Measurements from ENCODE around the gene PSAPL1.

The PSAPL1 gene

GRCh38 chr4:7419961-7420660, 14.6 kb downstream of the PSAPL1 start:
- no peak for DNase-seq (ENCODE audit: low read depth, low spot score)

DNA sequence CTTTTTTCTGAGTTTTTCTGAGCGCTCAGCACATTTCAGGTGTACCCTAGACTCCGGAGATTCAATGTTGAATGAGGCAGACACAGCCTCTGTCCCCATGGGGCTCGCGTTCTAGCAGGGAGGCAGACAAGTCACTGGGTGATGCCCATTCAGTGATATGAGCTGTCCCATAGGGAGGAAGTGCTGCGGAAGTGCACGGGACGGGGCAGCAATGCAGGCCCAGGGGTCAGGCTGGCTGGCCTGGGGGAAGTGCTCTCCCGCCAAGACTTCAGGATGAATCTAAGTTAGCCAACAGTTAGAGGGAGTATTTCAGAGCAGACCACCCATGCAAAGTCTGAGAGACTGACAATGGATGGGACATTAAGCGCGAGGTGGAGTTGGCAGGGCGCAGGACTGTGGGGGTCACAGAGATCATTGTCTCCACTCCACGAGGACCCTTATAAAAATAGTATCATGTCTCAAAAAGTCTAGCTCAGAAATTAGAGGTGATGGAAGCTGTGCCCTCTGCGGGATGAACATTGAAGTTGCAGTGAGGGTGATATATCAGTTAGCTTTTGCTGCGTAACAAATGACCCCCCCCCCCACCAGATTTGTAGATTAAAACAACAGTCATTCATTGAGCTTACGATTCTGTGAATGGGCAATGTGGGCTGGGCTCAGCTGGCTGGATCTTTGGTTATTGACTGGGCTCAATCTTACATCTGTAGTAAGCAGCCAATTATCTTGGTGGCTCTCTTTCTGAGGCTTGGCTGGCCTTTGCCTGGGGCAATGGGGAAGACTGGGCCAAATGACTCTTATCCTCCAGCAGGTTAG, 16.4 kb downstream of the PSAPL1 start:
- DNase-seq (ENCODE audit: low read depth, low spot score), result no peak

- DNase-seq (ENCODE audit: low read depth, low spot score), result no peak
Observed at GRCh38 chr4:7417639-7418038, 17.1 kb downstream of the PSAPL1 start.

- no peak for DNase-seq (ENCODE audit: low read depth, low spot score)
Observed at GRCh38 chr4:7416745-7417432, 17.8 kb downstream of the PSAPL1 start.

DNA sequence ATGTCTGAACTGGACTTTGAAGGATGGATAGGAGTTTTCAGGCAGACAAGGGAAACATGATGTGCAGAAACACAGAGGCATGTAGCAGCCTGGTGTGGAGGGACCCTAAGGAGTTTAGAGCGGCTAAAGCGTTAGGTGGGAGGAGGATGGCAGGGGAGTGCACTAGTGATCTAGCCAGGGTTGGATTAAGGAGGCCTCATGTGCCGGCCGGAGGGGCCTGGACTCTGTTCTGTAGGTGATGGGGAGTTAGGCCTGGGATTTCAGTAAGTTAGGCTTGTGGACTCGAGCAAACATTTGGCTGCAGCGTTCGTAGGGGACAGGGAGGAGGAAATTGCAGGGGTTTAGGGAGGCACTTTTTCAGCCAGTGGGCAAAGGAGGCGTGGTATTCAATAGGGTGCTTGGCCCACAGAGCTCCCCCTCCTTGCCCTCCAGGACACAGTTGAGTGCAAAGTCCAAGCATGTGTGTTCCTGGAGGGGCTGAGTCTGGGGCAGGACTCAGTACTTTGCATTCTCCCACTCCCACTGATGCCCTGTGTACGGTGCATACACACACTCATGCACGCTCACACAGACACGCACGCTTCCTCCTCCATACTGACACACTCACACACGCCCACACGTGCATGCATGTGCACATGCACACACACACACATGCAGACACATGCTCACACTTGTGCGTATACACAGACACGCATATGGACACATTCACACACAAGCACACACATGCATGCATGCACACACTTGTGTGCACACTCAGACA, 18.6 kb downstream of the PSAPL1 start:
- no peak for DNase-seq (ENCODE audit: low read depth, low spot score)

DNA sequence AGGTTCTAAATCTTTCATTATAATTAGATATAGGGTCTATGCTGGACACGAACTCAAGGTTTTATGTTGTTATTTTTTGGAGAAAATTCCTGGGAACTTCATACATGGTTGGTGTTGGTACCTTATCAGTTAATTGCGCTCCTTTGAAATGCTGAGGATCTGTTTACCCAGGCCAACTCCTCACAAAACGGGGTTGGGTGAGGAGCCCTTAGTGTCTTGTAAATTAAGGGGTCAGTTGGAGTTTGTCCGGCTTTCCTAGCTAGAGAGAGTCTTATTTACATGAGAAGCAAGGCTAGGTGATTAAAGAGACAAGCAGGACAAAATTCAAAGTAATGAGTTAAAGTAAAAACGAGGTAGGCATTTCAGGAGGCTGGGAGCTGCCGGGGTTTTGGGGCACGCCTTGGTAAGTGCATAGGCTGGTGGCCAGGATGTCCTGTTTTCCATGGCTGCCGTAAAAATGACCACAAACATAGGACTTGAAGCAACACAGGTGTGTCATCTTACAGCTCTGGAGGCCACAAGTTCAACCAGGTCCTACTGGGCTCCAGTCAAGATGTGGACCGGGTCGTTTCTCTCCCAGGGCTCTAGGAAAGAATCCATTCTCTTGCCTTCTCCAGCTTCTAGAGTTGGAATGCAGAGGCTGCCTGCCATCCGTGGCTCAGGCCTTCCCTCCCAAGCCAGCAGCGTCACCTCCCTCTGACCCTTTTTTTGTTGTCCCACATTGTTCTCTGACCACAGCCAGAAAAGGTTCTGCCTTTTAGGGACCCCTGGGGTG, 19.8 kb downstream of the PSAPL1 start:
- no peak for DNase-seq (ENCODE audit: low read depth, low spot score)

GRCh38 chr4:7414046-7414445, 20.7 kb downstream of the PSAPL1 start:
- no peak for DNase-seq (ENCODE audit: low read depth, low spot score)

DNA sequence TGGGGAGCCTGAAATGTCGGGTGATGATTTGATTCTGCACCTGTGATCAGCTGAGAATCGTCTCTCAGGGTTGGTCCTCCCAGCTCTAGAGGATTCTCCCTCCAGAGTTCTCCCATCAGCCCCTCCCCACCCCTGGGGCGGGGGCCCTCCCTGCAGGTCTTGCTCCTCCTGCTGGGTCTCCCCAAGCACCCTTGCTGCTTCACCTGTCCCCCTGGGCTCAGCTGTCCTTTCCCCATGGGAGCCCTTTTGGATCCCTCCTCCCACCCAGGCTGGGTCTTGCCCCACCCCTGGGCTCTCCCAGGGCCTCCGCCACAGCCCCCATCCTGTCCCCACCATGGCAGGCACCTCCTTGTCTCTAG, 22.2 kb downstream of the PSAPL1 start:
- no peak for DNase-seq (ENCODE audit: low read depth, low spot score)

- no peak for DNase-seq (ENCODE audit: low read depth, low spot score)
Observed at GRCh38 chr4:7411896-7412553, 22.7 kb downstream of the PSAPL1 start.

GRCh38 chr4:7411491-7411890, 23.2 kb downstream of the PSAPL1 start:
- no peak for DNase-seq (ENCODE audit: low read depth, low spot score)

- no peak for DNase-seq (ENCODE audit: low read depth, low spot score)
Observed at GRCh38 chr4:7410446-7410845, 24.3 kb downstream of the PSAPL1 start.

DNA sequence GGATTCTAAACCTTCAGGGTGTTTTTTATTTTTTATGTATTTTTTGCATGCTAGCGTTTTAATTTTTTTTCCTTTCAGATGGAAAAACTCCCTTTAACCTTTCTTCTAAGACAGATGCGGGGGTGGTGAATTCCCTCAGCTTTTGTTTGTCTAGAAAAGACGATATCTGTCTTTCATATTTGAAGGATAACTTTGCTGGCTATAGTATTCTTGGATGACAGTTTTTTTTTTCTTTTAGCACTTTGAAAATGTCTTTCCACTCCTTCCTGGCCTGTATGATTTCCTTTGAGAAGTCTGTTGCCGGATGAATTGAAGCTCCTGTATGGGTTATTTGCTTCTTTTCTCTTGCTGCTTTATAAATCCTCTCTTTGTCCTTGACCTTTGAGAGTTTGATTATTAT, 26.6 kb downstream of the PSAPL1 start:
- DNase-seq (ENCODE audit: low read depth, low spot score), result no peak

DNA sequence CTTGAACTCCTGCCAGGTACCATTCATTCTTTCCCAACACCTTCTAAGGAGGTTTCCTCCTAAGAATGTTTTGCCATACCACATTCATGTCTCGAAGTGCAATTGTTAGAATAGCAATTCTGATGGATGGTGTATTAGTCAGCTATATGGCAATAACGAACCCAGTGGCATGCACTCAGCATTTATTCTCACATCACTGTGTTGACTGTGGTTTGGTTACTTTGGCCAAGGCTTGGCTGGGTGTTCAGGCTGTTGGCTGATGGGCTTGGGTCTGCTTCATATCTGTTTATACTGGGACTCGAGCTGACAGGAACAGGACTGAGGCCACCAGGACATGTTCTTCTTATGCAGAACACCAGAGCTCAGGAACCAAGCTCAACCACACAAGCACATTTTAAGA, 31.7 kb downstream of the PSAPL1 start:
- DNase-seq (ENCODE audit: low read depth, low spot score), result no peak

DNA sequence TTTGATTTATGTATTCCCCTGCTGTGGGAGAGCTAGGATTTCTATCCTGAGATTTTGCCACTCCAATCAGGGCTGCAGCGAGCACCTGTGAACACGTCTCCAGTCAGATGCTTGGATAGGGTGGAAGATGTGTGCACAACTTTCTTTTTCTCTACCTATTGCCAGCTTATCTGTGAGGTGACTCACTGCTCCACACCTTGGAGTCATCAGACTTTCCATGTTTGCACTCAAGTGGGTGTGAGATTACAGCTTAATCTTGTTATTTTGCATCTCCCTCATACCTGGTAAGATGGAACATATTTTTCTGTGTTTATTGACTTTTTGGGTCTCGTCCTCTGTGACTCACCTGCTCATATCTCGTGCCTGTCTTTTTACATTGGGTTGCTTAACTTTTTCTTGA, 32.2 kb downstream of the PSAPL1 start:
- no peak for DNase-seq (ENCODE audit: low read depth, low spot score)

- no peak for DNase-seq (ENCODE audit: low read depth, low spot score)
Observed at GRCh38 chr4:7400671-7401298, 33.9 kb downstream of the PSAPL1 start.

- DNase-seq (ENCODE audit: low read depth, low spot score), result no peak
Observed at GRCh38 chr4:7399440-7400234, 35.1 kb downstream of the PSAPL1 start.

- DNase-seq (ENCODE audit: low read depth, low spot score), result no peak
Observed at GRCh38 chr4:7398788-7399439, 35.8 kb downstream of the PSAPL1 start.

- no peak for DNase-seq (ENCODE audit: low read depth, low spot score)
Observed at GRCh38 chr4:7398104-7398423, 36.7 kb downstream of the PSAPL1 start.

All from iPS DF 19.7 (cell line).